Measurements from ENCODE around the gene B4GALT6. TPM values are rescaled to one million over a fixed set of nuclear protein-coding genes. Genes with fewer than 3 reads are reported as not detected.
A peak's percentile ranks its signal among the peaks of the same experiment; 100 is the strongest.

Gene B4GALT6
- total and polyA plus RNA-seq, 2 of the 8 experiments (the other 6 are each of a cell fraction or from before 2014, with no cell fraction given) = 6.3 to 41.5 TPM

DNA sequence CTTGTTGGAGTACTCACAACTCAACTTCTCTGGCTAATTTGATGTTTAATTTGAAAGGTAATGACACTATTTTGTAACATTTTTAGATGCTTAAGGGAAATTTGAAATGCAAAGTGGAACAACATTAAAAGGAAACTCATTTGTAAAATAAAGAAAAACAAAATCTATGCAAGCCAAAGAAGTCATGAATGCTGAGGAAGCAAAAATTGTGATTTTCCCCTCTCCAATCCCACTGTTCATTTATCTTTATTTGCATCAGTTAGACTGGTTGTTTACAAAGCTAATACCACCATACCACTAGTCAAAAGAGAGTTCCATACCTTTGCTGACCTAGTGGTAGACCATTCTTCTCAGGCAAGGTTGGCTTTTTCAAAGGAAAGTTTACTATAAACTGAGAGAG is 2.2 kb upstream of the B4GALT6 start:
- Histone ChIP-seq H3K79me1 (ENCODE audit: low read depth, low read length) (peaks cover 2% of the 10 kb centered on the region; the same call in 1 of the 2 replicates), H3K23ac (ENCODE audit: insufficient read length) (no peak overlapping the region), H3K9ac (replicated peaks in 1 of 4; ENCODE audit: extremely low read depth in 1 of 4, low read depth in 3 of 4, low read length in 3 of 4) (no peak overlapping the region), H2BK15ac (ENCODE audit: low read length) (no peak overlapping the region), H4K20me1 (replicated peaks in 1 of 2; ENCODE audit: control insufficient read depth in 1 of 2, insufficient read depth in 2 of 2, low read length in 2 of 2) (no peaks in the 10 kb centered on the region), H3K4me3 (ENCODE audit: extremely low read depth in 1 of 4, insufficient read depth in 2 of 4, low read depth in 3 of 4, low read length in 4 of 4) (peak overlapping the region in 1 of 4 experiments; percentile 73; a peak in 1 of 8 replicates), H3K4me2 (ENCODE audit: insufficient read depth in 1 of 2, low read depth in 2 of 2, low read length in 2 of 2) (peak overlapping the region in 1 of 2 experiments; percentile 92; a peak in 3 of 4 replicates), H3K27me3 (replicated peaks in 1 of 4; ENCODE audit: control insufficient read depth in 3 of 4, extremely low read depth in 1 of 4, insufficient read depth in 3 of 4, low read length in 3 of 4) (no peaks in the 10 kb centered on the region), H2BK120ac (replicated peaks; ENCODE audit: low read depth, low read length) (no peak overlapping the region), H3K79me2 (ENCODE audit: control insufficient read depth in 1 of 2, insufficient read depth in 2 of 2, low read length in 2 of 2) (peaks cover 0 to 27% of the 10 kb centered on the region in 2 experiments; a peak in 2 of 4 replicates), H2AFZ (ENCODE audit: low read length) (no peak overlapping the region), H3K9me3 (ENCODE audit: insufficient read depth in 2 of 2, low read depth in 1 of 2, low read length in 1 of 2) (no peaks in the 10 kb centered on the region), H2BK12ac (ENCODE audit: low read depth, low read length) (no peak overlapping the region), H2BK20ac (ENCODE audit: low read length) (no peak overlapping the region), H3K14ac (ENCODE audit: insufficient read length) (no peak overlapping the region), H3K4me1 (replicated peaks in 1 of 4; ENCODE audit: control insufficient read depth in 3 of 4, insufficient read depth in 4 of 4, low read length in 3 of 4) (peaks cover 8 to 11% (median 9%) of the 10 kb centered on the region in 4 experiments; a peak in 6 of 7 replicates), H3K18ac (ENCODE audit: extremely low read depth, low read length) (no peak overlapping the region), H3K36me3 (ENCODE audit: control insufficient read depth in 2 of 4, insufficient read depth in 4 of 4, low read length in 3 of 4) (no peaks in the 10 kb centered on the region), H2BK5ac (ENCODE audit: low read depth, low read length) (no peak overlapping the region), H3K4ac (replicated peaks; ENCODE audit: insufficient read length, low read depth, low read length) (no peak overlapping the region), H3K56ac (replicated peaks; ENCODE audit: insufficient read length, low read depth, low read length) (no peak overlapping the region), H3K27ac (ENCODE audit: low read depth, low read length) (no peak overlapping the region), H2AK5ac (ENCODE audit: low read depth, low read length) (no peak overlapping the region), H4K5ac (ENCODE audit: insufficient read length, low read depth, low read length) (no peak overlapping the region), H3K23me2 (ENCODE audit: low read depth, low read length) (peaks cover 10% of the 10 kb centered on the region), H4K8ac (ENCODE audit: extremely low read depth, insufficient read depth, low read length) (no peak overlapping the region), H4K91ac (replicated peaks; ENCODE audit: insufficient read length, low read length) (no peak overlapping the region)
- TF ChIP-seq HDAC2 (IDR thresholded peaks at IDR 0.05; ENCODE audit: borderline replicate concordance in 1 of 2, low read depth in 2 of 2, low read length in 2 of 2) = no peak
- TF ChIP-seq BCL11A (IDR thresholded peaks at IDR 0.05; ENCODE audit: low read depth in 2 of 2, low read length in 2 of 2) = no peak
- TF ChIP-seq, protein P1, sequence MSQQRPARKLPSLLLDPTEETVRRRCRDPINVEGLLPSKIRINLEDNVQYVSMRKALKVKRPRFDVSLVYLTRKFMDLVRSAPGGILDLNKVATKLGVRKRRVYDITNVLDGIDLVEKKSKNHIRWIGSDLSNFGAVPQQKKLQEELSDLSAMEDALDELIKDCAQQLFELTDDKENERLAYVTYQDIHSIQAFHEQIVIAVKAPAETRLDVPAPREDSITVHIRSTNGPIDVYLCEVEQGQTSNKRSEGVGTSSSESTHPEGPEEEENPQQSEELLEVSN (IDR thresholded peaks at IDR 0.05) = no peak
- TF ChIP-seq CBX8 (IDR thresholded peaks at IDR 0.05; ENCODE audit: borderline replicate concordance, low read depth, low read length) = no peak
- no peak for TF ChIP-seq CBX5 (IDR thresholded peaks at IDR 0.05; ENCODE audit: low read depth, low read length)
- no peak for TF ChIP-seq SUZ12 (IDR thresholded peaks at IDR 0.05; ENCODE audit: low read length)
- no peak for TF ChIP-seq KDM4A (IDR thresholded peaks at IDR 0.05; ENCODE audit: low read depth, low read length, severe bottlenecking)
- TF ChIP-seq CREB1 (IDR thresholded peaks at IDR 0.05) = no peak
- TF ChIP-seq RFX5 (IDR thresholded peaks at IDR 0.05; ENCODE audit: borderline replicate concordance, low read depth, low read length) = no peak
- DNase-seq (ENCODE audit: low read depth in 1 of 2, low spot score in 2 of 2) (no peak), FAIRE-seq (no peak)
- CTCF ChIA-PET (ENCODE audit: partially characterized antibody) = interaction anchor here (0.5 to 3.4 kb wide), 5 partner anchors 10 to 62 kb away, joined by 3 to 10 read pairs (median 4); no protein-coding TSS in a partner anchor
- POLR2A ChIA-PET (ENCODE audit: partially characterized antibody) = interaction anchor here (1.0 to 1.9 kb wide), 2 partner anchors 10 to 33 kb away, joined by 4 to 5 read pairs; no protein-coding TSS in a partner anchor

All from H1 (cell line).